ENCODE measurements around the gene MARCHF11.

MARCHF11 gene

DNA sequence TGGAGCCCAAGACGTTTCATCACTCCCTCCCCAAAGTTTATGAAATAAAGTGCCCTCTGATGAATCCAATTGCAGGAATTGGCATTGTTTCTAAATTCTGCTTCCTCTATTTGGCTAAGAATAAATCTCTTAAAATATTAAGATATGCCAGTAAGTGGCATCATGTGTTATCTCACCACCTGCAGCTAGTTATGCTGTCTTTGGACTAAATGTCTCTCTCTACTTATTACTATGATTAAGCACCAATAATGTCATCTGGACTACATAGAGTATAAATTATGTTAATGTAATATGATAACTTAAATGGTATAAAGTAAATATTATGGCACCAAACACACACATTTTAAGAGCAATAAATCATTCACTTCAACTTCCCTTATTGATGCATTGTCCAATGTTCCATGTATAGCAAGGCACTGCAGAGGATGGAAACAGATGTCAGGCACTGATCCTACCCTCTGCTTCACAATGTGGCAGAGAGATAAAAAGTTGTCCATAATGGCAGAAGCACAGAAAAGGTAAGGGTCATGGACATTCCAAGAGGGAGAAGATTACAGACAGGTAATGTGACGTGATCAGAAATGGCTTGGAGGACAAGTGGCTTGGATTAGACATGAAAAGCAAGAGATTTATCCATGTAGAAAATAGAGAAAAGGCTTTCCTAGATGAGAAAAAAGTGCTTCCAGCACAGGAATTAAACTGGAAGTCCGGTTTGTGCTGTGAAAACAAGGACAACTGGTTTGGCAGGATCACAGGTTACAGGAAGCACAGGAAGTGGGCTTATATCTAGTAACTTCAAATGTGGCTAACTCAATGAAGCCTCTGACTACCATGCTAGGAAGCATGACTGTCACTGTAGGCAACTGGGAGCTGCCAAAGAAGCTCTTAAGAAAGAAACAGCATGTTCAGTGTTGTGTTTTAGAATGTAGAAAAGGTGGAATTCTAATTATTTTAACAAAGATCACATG lies 26.7 kb downstream of the MARCHF11 start:
- POLR2A ChIA-PET = no interaction called here
- no peak for DNase-seq (ENCODE audit: extremely low spot score)
- TF ChIP-seq SUZ12 (IDR thresholded peaks at IDR 0.05) = no peak
- TF ChIP-seq ARNT (IDR thresholded peaks at IDR 0.05) = no peak
- TF ChIP-seq FOXK2 (IDR thresholded peaks at IDR 0.05) = no peak
- no peak for TF ChIP-seq TARDBP (IDR thresholded peaks at IDR 0.05)
- no peak for TF ChIP-seq FOXM1 (IDR thresholded peaks at IDR 0.05; ENCODE audit: borderline replicate concordance)
- no peak for TF ChIP-seq NFRKB (IDR thresholded peaks at IDR 0.05)
- no peak for TF ChIP-seq LEF1 (IDR thresholded peaks at IDR 0.05; ENCODE audit: borderline replicate concordance)
- no peak for TF ChIP-seq BHLHE40 (IDR thresholded peaks at IDR 0.05; ENCODE audit: borderline replicate concordance)
- TF ChIP-seq ZNF384 (IDR thresholded peaks at IDR 0.05) = no peak
- no peak for TF ChIP-seq CTBP1 (IDR thresholded peaks at IDR 0.05; ENCODE audit: borderline replicate concordance)
- TF ChIP-seq L3MBTL2 (conservative IDR thresholded peaks at IDR 0.05) = no peak
- TF ChIP-seq ELF4 (IDR thresholded peaks at IDR 0.05) = no peak
- TF ChIP-seq HDGF (IDR thresholded peaks at IDR 0.05; ENCODE audit: borderline replicate concordance) = no peak
- TF ChIP-seq, protein P1, sequence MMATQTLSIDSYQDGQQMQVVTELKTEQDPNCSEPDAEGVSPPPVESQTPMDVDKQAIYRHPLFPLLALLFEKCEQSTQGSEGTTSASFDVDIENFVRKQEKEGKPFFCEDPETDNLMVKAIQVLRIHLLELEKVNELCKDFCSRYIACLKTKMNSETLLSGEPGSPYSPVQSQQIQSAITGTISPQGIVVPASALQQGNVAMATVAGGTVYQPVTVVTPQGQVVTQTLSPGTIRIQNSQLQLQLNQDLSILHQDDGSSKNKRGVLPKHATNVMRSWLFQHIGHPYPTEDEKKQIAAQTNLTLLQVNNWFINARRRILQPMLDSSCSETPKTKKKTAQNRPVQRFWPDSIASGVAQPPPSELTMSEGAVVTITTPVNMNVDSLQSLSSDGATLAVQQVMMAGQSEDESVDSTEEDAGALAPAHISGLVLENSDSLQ (IDR thresholded peaks at IDR 0.05) = no peak
- no peak for TF ChIP-seq SP1 (IDR thresholded peaks at IDR 0.05)
- CTCF ChIA-PET = no interaction called here

DNA sequence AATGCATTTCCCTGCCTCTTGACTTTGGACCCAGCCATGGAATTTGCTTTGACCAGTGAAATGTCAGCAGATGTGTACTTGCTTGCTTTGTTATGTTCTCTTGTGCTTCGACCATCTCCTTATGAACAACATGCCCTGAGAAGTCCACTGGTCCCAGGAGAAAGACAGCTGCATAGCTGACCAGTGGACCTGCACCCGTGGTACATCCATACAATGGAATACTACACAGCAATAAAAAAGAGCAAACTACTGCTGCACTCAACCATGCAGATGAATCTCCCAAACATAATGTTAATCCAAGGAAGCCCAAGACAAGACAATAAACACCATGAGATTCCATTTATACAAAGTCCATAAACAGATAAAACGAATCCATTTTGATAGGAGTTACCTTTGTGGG lies 30.0 kb downstream of the MARCHF11 start:
- TF ChIP-seq CTBP1 (IDR thresholded peaks at IDR 0.05; ENCODE audit: borderline replicate concordance) (no peak), ELF4 (IDR thresholded peaks at IDR 0.05) (no peak), LEF1 (IDR thresholded peaks at IDR 0.05; ENCODE audit: borderline replicate concordance) (no peak), FOXA1 (IDR thresholded peaks at IDR 0.05) (no peak), SP1 (IDR thresholded peaks at IDR 0.05) (no peak), ZNF384 (IDR thresholded peaks at IDR 0.05) (no peak), FOXM1 (IDR thresholded peaks at IDR 0.05; ENCODE audit: borderline replicate concordance) (no peak), FOXK2 (IDR thresholded peaks at IDR 0.05) (no peak), HDGF (IDR thresholded peaks at IDR 0.05; ENCODE audit: borderline replicate concordance) (no peak), BHLHE40 (IDR thresholded peaks at IDR 0.05; ENCODE audit: borderline replicate concordance) (no peak), L3MBTL2 (conservative IDR thresholded peaks at IDR 0.05) (no peak), ARNT (IDR thresholded peaks at IDR 0.05) (no peak), TARDBP (IDR thresholded peaks at IDR 0.05) (no peak)
- TF ChIP-seq, protein P1 (IDR thresholded peaks at IDR 0.05) = no peak
- CTCF ChIA-PET = no interaction called here
- POLR2A ChIA-PET = no interaction called here
- DNase-seq (ENCODE audit: extremely low spot score) = no peak

DNA sequence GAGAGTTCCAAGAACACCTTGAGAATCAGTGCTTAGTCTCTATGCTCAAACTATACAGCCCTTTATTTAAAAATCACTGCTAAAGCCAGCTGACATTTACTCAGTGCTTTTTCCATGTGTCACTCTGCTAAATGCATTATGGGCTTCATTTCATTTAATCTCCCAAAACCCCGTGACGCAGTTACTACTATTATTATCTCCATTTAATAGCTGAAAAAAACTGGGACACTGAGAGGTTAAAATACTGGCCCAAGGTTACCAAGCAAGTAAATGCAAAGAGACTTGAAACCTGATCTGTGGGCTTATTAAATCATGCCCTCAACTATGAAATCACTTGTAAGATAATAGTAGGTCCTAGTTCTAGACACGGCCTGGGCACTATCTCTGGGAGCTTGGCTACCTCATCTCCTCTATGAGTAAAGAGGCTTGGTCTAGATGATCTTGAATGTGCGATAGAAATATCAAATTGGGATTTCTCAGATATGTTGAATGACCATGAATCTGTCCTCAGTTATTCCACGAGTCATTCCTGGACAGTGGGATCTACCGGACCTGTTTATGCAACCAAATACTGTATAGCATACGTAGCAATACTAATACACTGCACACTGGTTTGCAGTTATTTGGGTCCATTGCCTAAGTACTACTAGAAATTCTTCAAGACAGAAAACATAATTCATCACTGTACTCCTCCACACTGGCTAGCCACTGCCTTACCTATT lies 32.3 kb downstream of the MARCHF11 start:
- CTCF ChIA-PET = no interaction called here
- POLR2A ChIA-PET = no interaction called here
- DNase-seq (ENCODE audit: extremely low spot score) = no peak
- TF ChIP-seq HDGF (IDR thresholded peaks at IDR 0.05; ENCODE audit: borderline replicate concordance) (no peak), FOXM1 (IDR thresholded peaks at IDR 0.05; ENCODE audit: borderline replicate concordance) (no peak), SUZ12 (IDR thresholded peaks at IDR 0.05) (no peak), L3MBTL2 (conservative IDR thresholded peaks at IDR 0.05) (no peak), TARDBP (IDR thresholded peaks at IDR 0.05) (no peak), SP1 (IDR thresholded peaks at IDR 0.05) (no peak), LEF1 (IDR thresholded peaks at IDR 0.05; ENCODE audit: borderline replicate concordance) (no peak), FOXK2 (IDR thresholded peaks at IDR 0.05) (no peak), NFRKB (IDR thresholded peaks at IDR 0.05) (no peak), ELF4 (IDR thresholded peaks at IDR 0.05) (no peak), FOXA1 (IDR thresholded peaks at IDR 0.05) (no peak), ARNT (IDR thresholded peaks at IDR 0.05) (no peak)

DNA sequence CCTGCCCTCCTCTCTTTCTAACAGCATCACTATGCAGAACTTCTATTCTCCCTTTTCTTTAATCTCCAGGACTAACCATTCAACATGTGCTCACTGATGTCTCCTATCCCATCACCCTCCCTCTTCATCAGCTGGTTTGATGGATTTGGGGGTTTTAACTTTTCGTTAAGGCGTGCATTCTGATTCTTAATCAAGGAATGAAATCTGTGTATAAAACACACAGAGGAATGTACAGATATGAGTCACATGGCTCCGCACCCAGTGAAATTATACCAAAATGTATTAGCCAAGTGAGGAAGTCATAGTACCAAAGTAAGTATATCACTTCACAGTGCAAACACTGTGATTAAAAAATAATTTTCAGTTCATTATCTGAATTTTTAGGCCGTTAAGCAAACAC lies 35.2 kb downstream of the MARCHF11 start:
- TF ChIP-seq ZNF384 (IDR thresholded peaks at IDR 0.05) (no peak), BHLHE40 (IDR thresholded peaks at IDR 0.05; ENCODE audit: borderline replicate concordance) (no peak), LEF1 (IDR thresholded peaks at IDR 0.05; ENCODE audit: borderline replicate concordance) (no peak), SUZ12 (IDR thresholded peaks at IDR 0.05) (no peak), NFRKB (IDR thresholded peaks at IDR 0.05) (no peak), FOXM1 (IDR thresholded peaks at IDR 0.05; ENCODE audit: borderline replicate concordance) (no peak)
- CTCF ChIA-PET = no interaction called here
- POLR2A ChIA-PET = no interaction called here
- DNase-seq (ENCODE audit: extremely low spot score) = no peak

DNA sequence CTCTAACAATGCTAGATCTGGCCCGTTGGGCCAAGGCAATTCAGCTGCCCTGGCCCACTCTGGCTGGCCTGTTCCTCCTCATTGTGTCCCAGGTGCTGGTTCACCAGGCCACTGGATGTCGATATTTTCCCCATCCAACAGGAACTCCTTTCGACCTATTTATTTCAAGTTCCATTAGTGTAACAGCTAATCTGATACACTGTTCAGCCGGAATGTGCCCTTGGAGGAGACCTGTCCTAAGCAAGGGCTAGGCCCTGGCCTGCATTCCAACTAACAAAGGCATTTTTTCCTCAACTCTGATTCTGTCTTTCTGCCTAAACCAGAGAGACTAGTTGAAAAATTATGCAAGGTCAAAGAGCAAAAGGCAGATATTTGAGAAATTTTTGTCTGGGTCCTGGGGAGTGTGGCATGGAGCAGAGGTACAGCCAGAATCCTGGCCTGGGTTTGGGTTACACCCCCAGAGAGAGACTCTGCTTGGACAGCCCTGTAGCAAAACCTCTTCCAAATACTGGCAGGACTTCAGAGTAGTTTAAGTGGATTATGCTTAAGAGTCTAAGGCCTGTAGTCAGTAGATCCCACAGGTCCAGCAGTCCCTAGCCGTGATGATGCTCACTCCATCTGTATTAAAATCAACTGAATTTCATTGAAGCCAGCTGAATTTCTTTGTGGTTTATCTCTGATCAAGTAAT lies 36.1 kb downstream of the MARCHF11 start:
- ChIA-PET POLR2A (no interaction called here), CTCF (no interaction called here)
- DNase-seq (ENCODE audit: extremely low spot score) = no peak
- TF ChIP-seq NFRKB (IDR thresholded peaks at IDR 0.05) (no peak), ZNF384 (IDR thresholded peaks at IDR 0.05) (no peak), L3MBTL2 (conservative IDR thresholded peaks at IDR 0.05) (no peak), CTBP1 (IDR thresholded peaks at IDR 0.05; ENCODE audit: borderline replicate concordance) (no peak)

DNA sequence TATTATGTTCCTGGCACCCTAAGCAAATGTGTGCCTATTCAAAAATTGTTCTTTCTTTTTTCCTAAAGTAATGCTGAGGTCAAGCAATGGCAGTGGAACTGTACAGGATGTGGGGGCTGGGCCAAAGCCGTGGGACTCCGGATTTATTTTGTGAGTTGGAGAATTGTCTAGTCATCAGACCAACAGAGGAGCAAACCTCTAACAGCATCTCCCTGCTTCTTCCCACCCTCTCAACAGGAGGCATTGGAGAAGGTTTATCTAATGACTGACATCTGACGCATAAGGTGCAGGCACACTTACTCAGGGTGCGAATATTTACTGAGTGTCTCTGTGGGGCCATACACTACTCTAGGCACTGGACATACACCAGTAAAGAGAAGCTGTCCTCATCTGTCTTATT lies 38.6 kb downstream of the MARCHF11 start:
- ChIA-PET POLR2A (no interaction called here), CTCF (no interaction called here)
- DNase-seq (ENCODE audit: extremely low spot score) = no peak
- TF ChIP-seq ELF4 (IDR thresholded peaks at IDR 0.05) (no peak), ZNF384 (IDR thresholded peaks at IDR 0.05) (no peak), SUZ12 (IDR thresholded peaks at IDR 0.05) (no peak), BHLHE40 (IDR thresholded peaks at IDR 0.05; ENCODE audit: borderline replicate concordance) (no peak), ARNT (IDR thresholded peaks at IDR 0.05) (no peak), NFRKB (IDR thresholded peaks at IDR 0.05) (no peak), LEF1 (IDR thresholded peaks at IDR 0.05; ENCODE audit: borderline replicate concordance) (no peak), FOXM1 (IDR thresholded peaks at IDR 0.05; ENCODE audit: borderline replicate concordance) (no peak), HDGF (IDR thresholded peaks at IDR 0.05; ENCODE audit: borderline replicate concordance) (no peak)
- TF ChIP-seq, protein P1 (IDR thresholded peaks at IDR 0.05) = no peak
